Esophagus squamous epithelium (tissue), 4 donors: Measurements from ENCODE around the gene NMRK1.

Source experiments
- POLR2A ChIP-seq, 4 donors: fragments of 450-650 bp; IDR thresholded peaks; one replicate each; pipeline ENCODE4 v1.6.1; 2017; ENCODE audit warnings: antibody characterized with exemption in 4 of 4, mild to moderate bottlenecking in 4 of 4, moderate library complexity in 3 of 4
- TF ChIP-seq, protein P1 (sequence below), 6 experiments: fragments of 450-650 bp in 4 of 6; fragments of 200-600 bp in 2 of 6; sonication (generic) in 2 of 6; IDR thresholded peaks; one replicate each; pipeline ENCODE4 v1.5.1; 2016 to 2019; ENCODE audit warnings: antibody characterized with exemption in 6 of 6, mild to moderate bottlenecking in 4 of 6, moderate library complexity in 4 of 6

DNA sequence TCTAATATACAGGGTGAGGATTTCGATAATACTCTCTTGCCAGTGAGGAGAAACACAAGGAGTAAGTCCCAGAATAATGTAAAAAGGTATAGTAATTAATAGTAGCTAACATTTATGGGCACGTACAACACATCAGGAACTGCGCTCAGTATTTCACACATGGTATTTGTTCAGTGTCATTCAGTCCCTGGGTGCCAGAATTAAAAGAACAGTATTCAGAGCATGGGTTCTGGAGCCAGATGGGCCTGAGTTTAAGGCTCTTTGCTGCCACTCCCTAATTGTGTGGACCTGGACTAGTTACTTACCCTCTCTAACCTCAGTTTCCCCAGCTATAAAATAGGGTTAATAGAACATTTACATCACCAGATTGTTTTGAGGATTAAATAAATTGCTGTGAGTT, 16.7 kb upstream of the NMRK1 start:
- TF ChIP-seq, protein P1, sequence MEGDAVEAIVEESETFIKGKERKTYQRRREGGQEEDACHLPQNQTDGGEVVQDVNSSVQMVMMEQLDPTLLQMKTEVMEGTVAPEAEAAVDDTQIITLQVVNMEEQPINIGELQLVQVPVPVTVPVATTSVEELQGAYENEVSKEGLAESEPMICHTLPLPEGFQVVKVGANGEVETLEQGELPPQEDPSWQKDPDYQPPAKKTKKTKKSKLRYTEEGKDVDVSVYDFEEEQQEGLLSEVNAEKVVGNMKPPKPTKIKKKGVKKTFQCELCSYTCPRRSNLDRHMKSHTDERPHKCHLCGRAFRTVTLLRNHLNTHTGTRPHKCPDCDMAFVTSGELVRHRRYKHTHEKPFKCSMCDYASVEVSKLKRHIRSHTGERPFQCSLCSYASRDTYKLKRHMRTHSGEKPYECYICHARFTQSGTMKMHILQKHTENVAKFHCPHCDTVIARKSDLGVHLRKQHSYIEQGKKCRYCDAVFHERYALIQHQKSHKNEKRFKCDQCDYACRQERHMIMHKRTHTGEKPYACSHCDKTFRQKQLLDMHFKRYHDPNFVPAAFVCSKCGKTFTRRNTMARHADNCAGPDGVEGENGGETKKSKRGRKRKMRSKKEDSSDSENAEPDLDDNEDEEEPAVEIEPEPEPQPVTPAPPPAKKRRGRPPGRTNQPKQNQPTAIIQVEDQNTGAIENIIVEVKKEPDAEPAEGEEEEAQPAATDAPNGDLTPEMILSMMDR (IDR thresholded peaks at IDR 0.05), result no peak
- TF ChIP-seq POLR2A (IDR thresholded peaks at IDR 0.05), result no peak
